ENCODE results near the gene CD34. TPM values are rescaled to one million over a fixed set of nuclear protein-coding genes. Genes with fewer than 3 reads are reported as not detected.

Gene CD34
- total RNA-seq, 1 experiment from 2014 or later: 0.35 TPM

- H3K56ac ChIP-seq (ENCODE audit: insufficient read length, low read depth, low read length): no peak overlapping the region
- H2BK15ac ChIP-seq (ENCODE audit: low read depth, low read length): no peak overlapping the region
- WGBS (ENCODE audit: extremely low coverage, insufficient read length, low lambda C conversion rate): no CpG with 5 or more reads among the region's 6 CpGs
- Mint-ChIP-seq H3K36me3 (ENCODE audit: insufficient read depth in 1 of 3, low read depth in 3 of 3) (no peaks in the 10 kb centered on the region), H3K4me1 (peaks cover 5 to 8% of the 10 kb centered on the region in 2 experiments; a peak in 3 of 4 replicates), H3K9me3 (no peaks in the 10 kb centered on the region), H3K27me3 (ENCODE audit: low read depth) (no peaks in the 10 kb centered on the region), H3K27ac (no peak overlapping the region), H3K4me3 (no peak overlapping the region)
- H4K5ac ChIP-seq (ENCODE audit: insufficient read length, low read depth, low read length): no peak overlapping the region
- H4K8ac ChIP-seq (replicated peaks; ENCODE audit: insufficient read length, low read depth, low read length): no peak overlapping the region
- no peaks in the 10 kb centered on the region for H3K4me1 ChIP-seq (ENCODE audit: insufficient read depth, low read length)
- H3K27me3 ChIP-seq (ENCODE audit: insufficient read depth, low read length): no peaks in the 10 kb centered on the region
- no peaks in the 10 kb centered on the region for H3K79me2 ChIP-seq (ENCODE audit: insufficient read depth, low read length)
- no peaks in the 10 kb centered on the region for H3K9me3 ChIP-seq (ENCODE audit: control insufficient read depth, low read depth, low read length)
- no peak overlapping the region for H3T11ph ChIP-seq (ENCODE audit: low read length)
- H2AK5ac ChIP-seq (ENCODE audit: insufficient read length, low read length): no peak overlapping the region
- H3K23ac ChIP-seq (ENCODE audit: insufficient read length, low read depth, low read length): no peak overlapping the region
- H3K23me2 ChIP-seq (ENCODE audit: insufficient read length, low read depth, low read length, poor library complexity, severe bottlenecking): no peaks in the 10 kb centered on the region
- no peak overlapping the region for H2BK120ac ChIP-seq (ENCODE audit: low read depth, low read length, poor library complexity, severe bottlenecking)
- no peak for TF ChIP-seq CTCF (conservative IDR thresholded peaks at IDR 0.05)
- H2BK20ac ChIP-seq (ENCODE audit: low read depth, low read length, poor library complexity, severe bottlenecking): no peak overlapping the region
- no peak overlapping the region for H3K27ac ChIP-seq (ENCODE audit: insufficient read length, low read depth, low read length)
- H2AFZ ChIP-seq (ENCODE audit: low read length): no peak overlapping the region
- no peak overlapping the region for H3K14ac ChIP-seq (ENCODE audit: insufficient read depth, low read length)
- no peak overlapping the region for H3K4me2 ChIP-seq (ENCODE audit: insufficient read depth, insufficient read length, low read length)
- H4K20me1 ChIP-seq (ENCODE audit: control insufficient read depth, insufficient read depth, insufficient read length): no peaks in the 10 kb centered on the region
- H2BK5ac ChIP-seq (ENCODE audit: insufficient read length, low read length): no peak overlapping the region
- no peak for DNase-seq
- H3K4ac ChIP-seq (ENCODE audit: low read depth, low read length): no peak overlapping the region
- no peak overlapping the region for H2BK12ac ChIP-seq (ENCODE audit: insufficient read length, low read depth, low read length)
- H3K9ac ChIP-seq (ENCODE audit: extremely low read depth, insufficient read length, low read length): no peak overlapping the region
- H3K18ac ChIP-seq (ENCODE audit: insufficient read length, low read depth, low read length): no peak overlapping the region
- no peaks in the 10 kb centered on the region for H3K79me1 ChIP-seq (ENCODE audit: insufficient read depth, low read depth, low read length, poor library complexity, severe bottlenecking)
- no peak overlapping the region for H4K91ac ChIP-seq (ENCODE audit: insufficient read length, low read depth, low read length)
Measured at GRCh38 chr1:207842506-207842905, 68.4 kb downstream of the CD34 start.

Measured in H9 (cell line).